ENCODE results near the gene DHRSX. TPM values are rescaled to one million over a fixed set of nuclear protein-coding genes. Genes with fewer than 3 reads are reported as not detected.

DHRSX gene
- total RNA-seq, 2 donors from 2014 or later: 32.2 to 38.1 TPM

DNA sequence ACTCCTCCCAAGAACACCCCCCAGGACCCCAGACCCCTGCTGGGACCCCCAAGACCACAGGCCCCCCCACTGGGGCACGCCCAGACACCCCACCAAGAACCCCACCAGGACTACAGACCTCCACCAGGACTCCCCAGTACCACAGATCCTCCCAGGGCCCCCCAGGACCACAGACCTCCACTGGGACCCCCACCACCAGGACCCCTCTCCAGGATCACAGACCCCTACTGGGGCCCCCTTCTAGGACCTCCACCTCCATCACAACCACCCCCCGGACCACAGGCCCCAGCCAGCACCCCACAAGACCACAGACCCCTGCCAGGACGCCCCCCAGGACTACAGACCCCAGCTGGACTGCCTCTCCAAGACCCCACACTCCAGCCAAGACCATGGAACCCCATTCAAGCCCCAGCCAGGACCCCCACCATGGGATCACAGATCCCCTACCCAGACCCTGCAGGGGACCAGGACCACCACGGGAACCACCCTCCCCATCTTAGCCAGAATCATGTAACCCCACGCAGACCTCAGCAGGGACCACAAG is 855 bp upstream of the DHRSX start:
- intact Hi-C loops (cut with DNase I, micrococcal nuclease): no loop called here
- DNase-seq: peak in 1 of 2 donors; percentile 27
- ATAC-seq: no peak

DNA sequence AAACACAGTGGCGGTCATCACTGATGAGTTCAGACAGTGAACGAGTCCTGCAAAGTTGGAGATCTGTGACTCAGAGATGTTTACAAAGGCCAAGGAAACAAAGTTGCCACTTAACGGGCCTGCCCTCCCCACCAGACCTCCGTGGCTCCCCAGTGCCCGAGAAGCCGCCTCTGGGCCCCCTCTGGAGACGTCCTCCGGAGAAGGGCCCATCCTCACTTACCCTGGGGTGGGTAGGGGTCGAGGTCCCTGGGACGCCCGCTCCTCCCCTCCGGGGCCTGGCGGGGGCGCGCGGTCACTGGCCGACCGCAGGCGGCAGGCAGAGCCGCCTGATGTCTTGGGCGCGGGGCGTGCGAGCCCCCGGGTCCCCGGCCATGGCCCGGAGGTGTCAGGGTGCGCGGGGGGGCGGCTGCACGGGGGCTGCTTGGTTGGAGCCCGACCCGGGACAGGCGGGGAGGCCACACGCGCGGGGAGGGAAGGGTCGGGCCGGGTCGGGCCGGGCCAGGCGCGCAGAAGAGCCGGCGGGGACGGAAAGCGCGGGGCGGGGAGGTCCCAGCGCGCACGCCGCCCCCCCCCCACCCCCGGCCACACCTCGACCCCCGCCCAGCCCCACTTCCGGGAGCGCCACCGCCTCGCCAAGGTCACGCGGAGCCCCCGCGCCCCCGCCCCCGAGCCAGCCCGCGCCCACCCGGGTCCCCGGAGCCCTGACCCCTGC is 529 bp downstream of the DHRSX start:
- DNase-seq (peak in 1 of 2 donors; percentile 54), ATAC-seq (peak; percentile 35)
- intact Hi-C loops (cut with DNase I, micrococcal nuclease): no loop called here

DNA sequence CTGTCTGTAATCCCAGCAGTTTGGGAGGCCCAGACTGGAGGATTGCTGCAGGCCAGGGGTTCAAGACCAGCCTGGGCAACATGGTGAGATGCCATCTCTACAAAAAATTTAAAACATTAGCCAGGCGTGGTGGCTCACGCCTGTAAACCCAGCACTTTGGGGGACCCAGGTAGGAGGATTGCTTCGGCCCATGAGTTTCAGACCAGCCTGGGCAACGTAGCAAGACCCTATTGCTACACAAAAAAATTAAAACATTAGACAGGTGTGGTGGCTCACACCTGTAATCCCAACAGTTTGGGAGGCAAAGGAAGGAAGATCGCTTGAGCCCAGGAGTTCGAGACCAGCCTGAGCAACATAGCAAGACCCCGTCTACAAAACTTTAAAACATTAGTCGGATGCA is 1.3 kb downstream of the DHRSX start:
- ATAC-seq: no peak
- no peak for DNase-seq
- intact Hi-C loops (cut with DNase I, micrococcal nuclease): no loop called here

DNA sequence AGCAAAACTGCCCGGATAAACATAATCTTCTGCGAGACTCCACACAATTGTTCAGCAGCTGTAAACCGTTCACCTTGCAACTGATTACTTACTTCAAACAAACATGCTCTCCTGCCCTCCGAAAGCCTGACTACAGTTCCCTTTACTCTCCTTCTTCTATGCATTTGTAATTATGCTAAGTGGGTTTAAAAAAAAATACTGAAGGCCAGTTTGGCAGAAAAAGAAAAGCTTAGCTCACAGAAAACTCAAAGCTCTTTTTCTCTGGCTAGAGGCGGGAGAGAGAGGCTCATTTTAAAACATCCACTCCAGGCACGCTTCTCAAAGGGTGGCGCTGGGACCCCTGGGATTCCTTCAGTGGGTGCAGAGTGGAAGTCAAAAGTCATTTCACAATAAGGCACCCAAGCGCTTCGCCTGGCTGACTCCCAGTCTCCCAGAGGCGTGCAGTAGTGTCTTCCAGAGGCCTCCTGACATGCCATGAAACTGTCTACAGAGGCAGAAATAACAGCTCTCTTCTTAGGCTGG is 1.9 kb downstream of the DHRSX start:
- peak; percentile 45 to 51 for DNase-seq
- intact Hi-C loops (cut with DNase I, micrococcal nuclease): no loop called here
- ATAC-seq: peak; percentile 72

DNA sequence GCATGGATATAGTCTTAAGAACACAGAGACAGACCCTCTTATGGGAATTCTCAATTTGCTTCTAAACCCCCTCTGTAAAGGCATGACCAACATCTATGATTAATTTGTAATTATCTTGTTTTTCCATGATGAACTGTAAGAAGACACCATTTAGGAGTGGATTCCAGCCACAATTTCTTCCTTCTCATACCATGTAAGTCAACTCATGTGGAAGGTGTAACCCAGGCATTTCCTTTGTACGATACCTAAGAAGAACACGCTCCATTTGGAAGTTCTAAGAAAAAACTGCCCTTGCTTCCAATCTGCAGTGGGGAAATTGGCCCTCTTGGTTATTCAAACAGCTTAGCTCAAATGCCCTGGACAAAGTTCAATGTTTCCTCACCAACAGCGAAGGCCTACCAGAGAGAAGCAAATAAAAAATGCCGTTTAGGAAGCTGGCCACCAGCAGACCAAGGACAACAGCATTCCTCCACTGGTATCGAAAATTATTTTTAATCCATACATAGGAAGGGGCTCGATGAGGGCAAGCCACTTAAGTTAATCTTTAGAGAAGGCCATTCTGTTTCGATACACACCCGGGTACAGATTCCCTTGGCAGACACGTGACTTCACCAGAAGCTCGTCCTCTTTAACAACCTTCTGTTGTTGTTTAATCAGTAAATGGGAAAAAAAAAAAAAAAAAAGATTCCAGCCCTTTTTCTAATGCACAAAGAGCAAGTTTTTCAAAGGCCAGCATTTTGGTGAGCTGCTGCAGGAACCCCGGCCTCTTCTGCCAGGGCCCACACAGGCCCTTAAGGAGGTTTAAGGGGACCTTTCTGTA is 2.6 kb downstream of the DHRSX start:
- DNase-seq (peak; percentile 33 to 58), ATAC-seq (peak; percentile 70)
- intact Hi-C loops (cut with DNase I, micrococcal nuclease): no loop called here

DNA sequence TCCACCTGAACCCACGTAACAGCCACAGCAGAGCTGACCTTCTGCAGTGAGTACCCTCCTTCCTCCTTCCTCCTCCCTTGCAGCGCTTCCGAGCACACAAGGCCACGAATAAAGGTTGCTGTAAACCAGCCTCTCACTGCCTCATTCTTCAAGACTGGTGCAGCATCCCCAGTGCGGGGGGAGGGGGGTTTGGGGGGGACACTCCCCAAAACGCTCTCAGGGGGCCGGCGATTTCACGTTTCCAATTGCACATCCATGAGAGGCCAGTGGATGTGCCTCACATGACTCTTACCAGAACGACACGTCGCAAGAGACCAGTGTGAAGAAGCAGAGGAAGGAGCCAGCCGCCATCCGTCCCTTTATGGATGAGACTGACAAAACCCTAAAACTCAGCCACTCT is 5.2 kb downstream of the DHRSX start:
- intact Hi-C loops (cut with DNase I, micrococcal nuclease): no loop called here
- DNase-seq (no peak), ATAC-seq (no peak)

DNA sequence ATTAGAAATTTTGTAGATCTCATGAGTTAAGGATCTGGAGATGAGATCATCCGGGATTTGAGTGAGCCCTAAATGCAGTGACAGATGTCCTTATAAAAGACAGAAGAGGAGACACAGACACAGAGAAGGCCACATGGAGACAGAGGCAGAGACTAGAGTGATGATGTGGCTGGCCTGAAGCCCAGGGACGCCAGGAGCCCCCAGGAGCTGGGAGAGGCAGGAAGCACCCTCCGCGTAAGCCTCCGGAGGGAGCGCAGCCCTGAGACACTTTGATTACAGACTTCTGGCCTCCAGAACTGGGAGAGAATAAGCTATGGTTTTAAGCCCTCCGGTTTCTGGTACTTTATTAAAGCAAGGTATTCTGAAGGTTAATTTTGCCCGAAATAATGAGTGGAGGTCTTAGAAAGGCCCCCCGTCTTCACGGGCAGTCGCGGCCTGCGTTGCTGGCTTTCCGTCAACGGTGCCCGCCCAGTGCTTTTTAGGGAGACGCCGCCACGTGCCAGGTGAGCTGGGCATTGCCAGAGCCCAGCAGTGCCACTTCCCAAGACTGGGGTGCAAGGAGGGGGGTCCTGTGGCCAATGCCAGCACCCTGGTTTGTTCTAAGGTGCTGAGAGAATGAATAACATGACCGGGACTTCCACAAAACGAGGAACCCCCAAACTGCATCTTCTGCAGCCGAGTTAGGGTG is 8.1 kb downstream of the DHRSX start:
- intact Hi-C loops (cut with DNase I, micrococcal nuclease): no loop called here
- DNase-seq: no peak

DNA sequence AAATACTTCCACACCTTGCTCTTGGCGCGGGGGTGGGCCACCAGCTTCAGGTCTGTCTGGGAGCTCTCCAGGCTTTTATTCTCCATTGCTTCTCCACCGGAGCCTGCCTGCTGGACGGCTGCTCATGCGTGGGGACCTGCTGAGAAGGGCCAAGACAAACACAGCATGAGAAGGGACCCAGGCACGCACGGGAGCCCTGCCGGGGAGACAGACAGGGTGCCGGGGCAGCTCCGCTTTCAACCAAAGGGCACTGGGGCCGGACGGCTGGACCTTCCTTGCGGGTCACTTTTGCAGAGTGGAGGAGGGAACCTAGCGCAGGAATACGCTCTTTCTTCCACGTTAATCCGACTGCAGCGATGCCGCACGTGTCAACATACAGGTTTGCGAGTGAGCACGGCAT is 10.1 kb downstream of the DHRSX start:
- no peak for ATAC-seq
- intact Hi-C loops (cut with DNase I, micrococcal nuclease): no loop called here
- DNase-seq: peak in 1 of 2 donors; percentile 14

More for the DNA sequence above, 8.1 kb downstream of the DHRSX start:
- ATAC-seq: no peak

DNA sequence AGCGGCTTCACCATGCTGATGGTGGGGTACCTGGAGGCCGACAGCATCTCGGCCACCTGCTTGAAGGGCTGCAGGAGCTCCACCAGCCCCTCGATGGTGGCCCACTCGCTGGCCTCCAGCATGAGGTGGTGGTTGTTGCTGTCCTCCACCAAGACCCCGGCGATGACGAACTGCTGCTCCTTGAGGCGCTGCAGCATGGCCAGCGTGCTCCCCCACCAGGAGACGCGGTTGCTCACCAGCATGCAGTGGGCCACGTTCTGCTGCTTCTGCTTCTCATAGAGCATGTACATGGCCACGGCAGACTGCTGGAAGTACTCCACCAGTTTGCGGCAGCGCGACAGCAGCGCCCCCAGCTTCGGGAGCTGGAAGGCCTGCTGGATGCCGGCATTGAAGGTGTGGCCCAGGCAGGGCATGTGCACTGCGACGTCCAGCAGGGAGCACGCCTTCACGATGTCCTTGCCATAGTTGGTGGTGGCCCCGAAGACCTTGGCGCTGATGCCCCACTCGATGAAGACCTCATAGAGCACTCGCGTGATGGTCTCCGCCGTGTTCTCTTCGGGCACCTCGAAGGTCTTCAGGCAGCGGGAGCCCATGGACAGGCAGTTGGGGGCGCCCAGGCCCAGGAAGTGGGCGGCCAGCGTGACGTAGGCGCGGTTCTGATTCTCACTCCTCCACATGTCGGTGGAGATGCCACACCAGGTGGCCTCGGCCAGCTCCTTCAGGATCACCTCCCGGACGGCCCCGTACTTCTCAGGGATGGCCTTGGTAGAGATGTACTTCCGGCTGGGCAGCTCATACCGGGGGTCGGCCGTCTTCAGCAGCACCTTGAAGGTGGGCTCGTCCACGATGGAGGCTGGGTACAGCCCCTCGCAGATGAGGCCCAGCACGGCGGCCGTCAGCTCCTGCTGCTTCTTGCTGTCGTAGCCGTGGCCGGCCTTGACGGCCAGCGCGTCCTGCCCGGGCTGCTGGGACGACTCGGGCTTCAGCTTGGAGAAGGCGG is 11.0 kb downstream of the DHRSX start:
- intact Hi-C loops (cut with DNase I, micrococcal nuclease): no loop called here
- ATAC-seq (peak; percentile 7), DNase-seq (peak in 1 of 2 donors; percentile 16)

DNA sequence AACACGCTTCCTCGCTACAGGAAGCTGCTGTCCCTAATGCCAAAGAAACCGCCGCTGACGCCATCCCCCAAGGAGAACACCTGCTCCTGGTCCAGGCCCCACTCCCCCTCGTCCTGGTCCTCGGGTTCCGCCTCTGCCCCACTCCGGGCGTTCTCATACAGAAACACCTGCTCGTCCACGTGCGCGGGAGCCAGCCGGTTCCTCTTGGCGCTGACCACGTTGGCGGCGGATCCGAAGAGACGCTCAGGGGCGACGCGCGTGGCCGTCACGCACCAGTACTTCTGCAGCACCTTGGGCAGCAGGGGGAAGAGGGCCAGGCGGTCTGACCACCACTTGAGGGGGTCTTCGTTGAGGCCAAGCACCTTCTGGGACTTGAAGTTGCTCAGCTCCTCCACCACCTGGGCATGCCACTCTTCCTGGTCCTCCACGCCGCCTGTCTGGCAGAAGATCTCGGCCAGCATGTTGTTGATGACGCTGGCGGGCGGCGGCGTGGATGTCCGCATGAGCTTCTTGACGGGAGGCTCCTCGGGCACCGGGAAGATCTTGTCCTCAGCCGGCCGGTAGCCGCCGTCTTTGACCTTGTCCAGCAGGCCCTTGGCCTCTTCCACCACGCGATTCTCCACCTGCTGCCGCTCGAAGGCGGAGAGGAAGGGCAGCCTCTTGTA is 12.0 kb downstream of the DHRSX start:
- intact Hi-C loops (cut with DNase I, micrococcal nuclease): no loop called here
- DNase-seq: no peak
- ATAC-seq: no peak

DNA sequence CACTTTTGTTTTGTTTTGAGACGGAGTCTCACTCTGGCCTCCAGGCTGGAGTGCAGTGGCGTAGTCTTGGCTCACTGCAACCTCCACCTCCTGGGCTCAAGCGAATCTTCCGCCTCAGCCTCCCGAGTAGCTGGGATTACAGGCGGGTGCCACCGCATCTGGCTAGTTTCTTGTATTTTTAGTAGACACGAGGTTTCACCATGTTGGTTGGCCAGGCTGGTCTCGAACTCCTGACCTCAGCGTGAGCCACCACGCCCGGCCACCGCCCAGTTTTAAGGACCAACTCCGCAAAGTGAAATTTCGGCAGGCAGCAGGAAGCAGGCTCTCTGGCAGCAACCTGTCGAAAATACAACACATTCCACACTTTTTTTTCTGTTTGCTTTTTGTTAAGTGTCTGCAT is 13.4 kb downstream of the DHRSX start:
- no peak for DNase-seq
- no peak for ATAC-seq
- intact Hi-C loops (cut with DNase I, micrococcal nuclease): no loop called here

DNA sequence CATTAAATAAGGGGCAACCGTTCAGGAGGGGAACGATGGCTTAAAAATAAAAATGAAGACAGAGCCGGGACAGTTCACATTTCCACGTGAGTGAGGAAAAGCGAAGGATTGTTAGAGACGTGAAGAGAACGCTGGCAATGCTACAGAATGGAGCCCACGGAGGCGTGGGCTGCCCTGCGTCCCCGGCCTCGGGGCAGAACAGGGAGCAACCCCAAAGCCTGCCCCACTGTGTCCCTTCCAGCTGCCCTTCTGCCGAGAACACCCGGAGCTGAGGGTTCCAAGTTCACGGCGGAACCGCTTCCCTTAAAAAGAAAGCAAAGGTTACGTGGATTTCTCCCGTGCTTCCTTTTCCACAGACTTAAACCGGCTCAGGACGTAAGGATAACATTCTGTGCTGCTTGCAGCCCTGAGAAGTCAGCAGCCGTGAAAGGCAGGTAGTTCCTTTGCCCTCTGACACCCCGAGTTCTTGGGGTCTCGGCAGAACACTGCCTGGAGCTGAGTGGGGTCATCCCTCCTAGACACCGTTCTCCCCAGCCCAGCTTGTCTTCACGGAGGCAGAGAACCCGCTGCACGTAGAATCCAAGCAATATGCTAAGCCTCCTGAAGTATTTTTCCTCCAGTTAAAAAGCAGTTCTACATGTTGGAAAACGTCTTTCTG is 14.2 kb downstream of the DHRSX start:
- DNase-seq (no peak), ATAC-seq (no peak)
- intact Hi-C loops (cut with DNase I, micrococcal nuclease): no loop called here

DNA sequence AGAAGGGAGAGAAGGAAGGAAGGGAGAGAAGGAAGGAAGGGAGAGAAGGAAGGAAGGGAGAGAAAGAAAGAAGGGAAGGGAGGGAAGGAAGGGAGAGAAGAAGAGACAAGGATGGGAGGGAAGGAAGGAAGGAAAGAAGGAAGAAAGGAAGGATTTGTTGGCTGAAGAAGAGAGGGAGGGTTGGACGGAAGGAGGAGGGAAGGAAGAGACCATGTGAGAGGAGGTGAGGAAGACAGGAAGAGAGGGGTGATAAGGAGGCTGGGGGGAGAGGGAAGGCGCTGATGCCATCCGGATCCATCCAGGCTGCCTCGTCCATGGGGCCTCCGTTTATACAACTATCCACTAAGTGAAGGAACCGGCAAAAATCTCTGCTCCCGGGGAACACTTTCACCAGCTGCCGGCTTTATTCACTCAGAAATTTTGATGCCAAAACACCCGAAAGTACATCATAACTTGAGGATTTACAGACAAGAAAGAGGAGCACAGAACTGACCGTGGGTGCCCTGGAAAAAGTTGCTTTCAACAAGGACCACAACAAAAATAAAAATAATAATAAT is 14.9 kb downstream of the DHRSX start:
- DNase-seq (no peak), ATAC-seq (no peak)
- intact Hi-C loops (cut with DNase I, micrococcal nuclease): no loop called here

DNA sequence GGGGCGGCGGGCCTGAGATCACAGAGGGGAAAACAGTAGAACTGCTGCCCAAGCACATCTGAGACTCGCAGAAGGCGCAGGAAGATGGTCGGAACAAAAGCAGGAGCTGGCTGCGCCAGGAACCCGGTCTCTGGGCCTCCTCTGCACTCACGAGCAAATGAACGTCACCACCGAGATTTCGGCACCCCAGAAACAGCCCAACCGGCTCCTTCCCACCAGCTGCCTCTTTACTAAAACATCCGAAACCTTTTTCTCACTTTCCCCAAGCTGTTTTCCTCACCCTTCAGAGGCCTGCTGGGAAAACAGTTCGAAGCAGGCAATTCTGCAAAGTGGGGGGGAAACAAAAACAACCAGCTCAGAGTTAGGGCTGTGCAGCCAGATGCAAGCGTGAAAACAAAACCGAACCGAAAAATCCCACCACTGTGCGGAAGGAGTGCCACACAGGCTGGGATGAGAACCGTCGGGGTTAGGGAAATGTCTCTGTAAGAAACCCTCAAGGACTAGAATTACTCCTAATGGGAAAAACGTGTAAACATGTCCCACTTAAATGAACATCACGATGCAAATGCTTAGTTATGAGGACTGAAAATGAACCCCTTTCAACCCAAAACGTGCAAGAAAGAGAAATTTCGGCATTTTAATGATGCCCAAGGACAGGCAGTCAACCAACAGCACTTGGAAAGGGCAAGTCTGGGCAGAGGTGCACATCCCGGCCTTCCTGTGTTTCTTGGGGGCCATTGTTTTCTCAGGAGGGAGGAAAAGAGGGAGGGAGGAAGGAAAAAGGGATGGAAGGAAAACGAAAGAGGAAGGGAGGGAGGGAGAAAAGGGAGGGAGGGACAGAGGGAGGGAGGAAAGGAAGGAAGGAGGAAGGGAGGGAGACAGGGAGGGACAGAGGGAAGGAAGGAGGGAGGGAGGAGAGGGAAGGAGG is 15.8 kb downstream of the DHRSX start:
- ATAC-seq: no peak
- DNase-seq: no peak
- intact Hi-C loops (cut with DNase I, micrococcal nuclease): no loop called here

DNA sequence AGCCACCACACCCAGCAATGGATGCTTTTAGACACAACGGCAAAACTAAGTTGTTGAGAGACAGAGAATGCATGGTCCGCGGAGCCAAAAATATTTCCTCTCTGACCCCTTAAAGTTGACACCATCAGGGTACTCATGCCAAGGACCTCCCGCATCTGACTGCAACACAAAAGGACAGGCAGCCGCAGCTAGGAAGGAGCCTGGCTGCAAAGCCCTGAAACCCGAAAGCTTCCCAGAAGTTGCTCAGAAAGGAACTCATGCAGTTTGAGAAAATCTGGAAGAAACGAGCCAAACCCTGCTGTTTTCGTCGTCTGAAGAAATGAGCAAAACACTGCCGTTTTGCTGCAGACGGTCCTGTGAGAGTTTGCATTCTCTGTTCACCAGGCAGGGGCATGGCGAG is 16.5 kb downstream of the DHRSX start:
- ATAC-seq: no peak
- intact Hi-C loops (cut with DNase I, micrococcal nuclease): no loop called here
- peak in 1 of 2 donors; percentile 17 for DNase-seq

Measured in left colon (tissue), 2 donors.